Activated T-helper 17 cell treated with anti-CD3 and anti-CD28 coated beads, Interleukin-2, amount 50 U/mL, for 72 hours (primary cell): ENCODE measurements around the gene KANK4. TPM values are rescaled to one million over a fixed set of nuclear protein-coding genes. Genes with fewer than 3 reads are reported as not detected.

Experiments
- ATAC-seq: fragments of 150-1000 bp; cut with Tn5 transposase; replicated peaks from 2 replicates; pipeline ENCODE4 v1.10.0; 2021; ENCODE audit warnings: mild to moderate bottlenecking, moderate library complexity
- H3K27ac Mint-ChIP-seq: one replicate; pipeline ENCODE4 v1.8.0; 2022; ENCODE audit warnings: mixed read lengths
- H3K27me3 Mint-ChIP-seq: one replicate; pipeline ENCODE4 v1.8.0; 2022; ENCODE audit warnings: mixed read lengths
- H3K36me3 Mint-ChIP-seq: one replicate; pipeline ENCODE4 v1.8.0; 2022; ENCODE audit warnings: low read depth, mild to moderate bottlenecking, mixed read lengths
- H3K4me1 Mint-ChIP-seq: one replicate; pipeline ENCODE4 v1.8.0; 2022; ENCODE audit warnings: mixed read lengths
- H3K4me3 Mint-ChIP-seq: one replicate; pipeline ENCODE4 v1.8.0; 2022; ENCODE audit warnings: mild to moderate bottlenecking, mixed read lengths
- H3K9me3 Mint-ChIP-seq: one replicate; pipeline ENCODE4 v1.8.0; 2022; ENCODE audit warnings: mixed read lengths
- total RNA-seq, 2 donors: library from RNA; stranded (reverse); gene quantifications; one replicate each; pipeline ENCODE4 v1.2.3, GENCODE V29; 2022

Gene KANK4
- not detected for total RNA-seq

DNA sequence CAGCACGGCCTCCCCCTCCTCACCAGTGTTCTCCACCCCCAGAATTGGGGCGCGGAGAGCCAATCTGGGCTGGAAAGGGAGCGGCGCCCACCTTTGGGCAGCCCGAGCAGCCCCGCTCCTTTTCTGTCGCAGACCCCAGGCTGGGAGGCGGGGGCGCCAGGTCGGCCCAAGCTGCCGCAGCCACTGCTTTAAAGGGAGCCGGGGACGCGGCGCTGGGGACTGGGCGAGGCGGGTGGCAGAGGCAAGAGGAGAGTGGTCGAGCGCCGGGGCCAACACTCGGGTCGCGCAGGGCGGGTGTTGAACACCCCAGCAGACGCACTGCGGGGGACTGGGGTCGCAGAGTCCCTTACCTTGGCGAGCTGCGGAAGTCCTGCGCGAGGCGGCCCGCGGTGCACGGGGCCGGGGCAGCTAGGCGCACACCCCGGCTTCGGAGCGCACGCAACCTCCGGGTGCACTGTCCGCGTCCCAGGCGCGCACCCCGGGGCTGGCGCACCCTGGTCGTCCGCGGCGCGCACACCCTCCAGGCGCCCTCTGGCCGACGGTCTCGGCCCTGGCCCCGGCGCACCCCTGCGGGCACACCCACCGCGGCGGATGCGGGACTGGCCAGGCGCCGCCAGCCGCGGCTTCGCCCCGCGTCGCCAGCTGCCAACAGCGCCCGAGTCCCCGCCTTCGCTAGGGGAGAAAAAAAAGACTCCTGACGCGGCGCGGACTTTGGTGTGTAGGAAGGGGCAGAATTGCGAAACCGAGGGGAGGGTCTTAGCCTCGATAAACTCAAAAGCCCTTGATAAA, at the start of gene KANK4:
TSS of gene KANK4 (minus strand) at position 679 of the 789 bp plus-strand sequence. CDS start 37,870 bp downstream, outside the sequence.
- peak; percentile 19 for ATAC-seq
- no peaks in the 10 kb centered on the region for H3K36me3 Mint-ChIP-seq
- H3K27ac Mint-ChIP-seq, result no peak within 1 kb of the TSS
- H3K27me3 Mint-ChIP-seq, result peaks cover 31% of the 10 kb centered on the region
- no peak within 1 kb of the TSS for H3K4me3 Mint-ChIP-seq
- H3K9me3 Mint-ChIP-seq, result no peaks in the 10 kb centered on the region
- no peaks in the 10 kb centered on the region for H3K4me1 Mint-ChIP-seq

DNA sequence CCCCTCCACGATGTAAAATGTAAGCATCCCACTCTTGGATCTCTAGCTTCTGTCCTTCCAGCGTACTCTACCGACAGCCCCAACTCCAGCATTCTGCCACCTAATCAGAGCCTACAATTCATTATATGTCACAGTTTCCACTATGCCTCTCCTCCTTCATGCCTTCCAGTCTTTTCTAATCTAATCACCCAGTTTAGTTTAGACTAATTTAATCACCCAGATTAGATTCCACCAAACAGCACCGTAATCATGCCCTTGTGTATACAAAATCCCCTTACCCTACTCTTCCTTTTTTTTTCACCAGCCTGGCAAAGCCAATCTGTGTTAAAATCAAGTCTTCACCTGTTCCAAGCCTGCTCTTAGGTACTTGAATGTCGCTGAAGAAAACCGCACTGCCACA, 49.8 kb upstream of the KANK4 start:
- Mint-ChIP-seq H3K27me3 (peaks cover 13% of the 10 kb centered on the region), H3K27ac (no peak overlapping the region)

DNA sequence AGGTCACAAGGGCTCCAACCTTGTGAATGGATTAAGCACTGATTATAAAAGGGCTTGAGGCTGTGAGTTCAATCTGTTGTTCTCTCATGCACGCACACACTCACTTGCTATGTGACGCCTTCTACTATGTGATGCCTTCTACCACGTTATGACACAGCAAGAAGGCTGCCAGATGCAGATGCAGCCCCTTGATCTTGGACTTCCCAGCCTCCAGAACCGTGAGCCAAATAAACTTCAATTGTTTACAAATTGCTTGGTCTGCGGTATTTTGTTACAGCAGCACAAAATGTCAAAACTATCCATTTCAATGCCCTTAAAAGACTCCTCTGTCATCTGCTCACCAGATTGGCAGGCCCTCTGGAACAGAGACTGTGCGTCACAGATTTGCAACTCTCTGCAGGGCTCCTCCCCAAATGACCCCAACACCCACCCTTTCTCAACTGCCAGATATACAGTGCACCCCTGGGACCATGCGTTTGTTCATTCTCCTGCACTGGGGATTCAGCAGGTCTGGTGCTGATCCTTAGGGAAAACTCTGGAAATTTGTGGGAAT, 47.8 kb upstream of the KANK4 start:
- Mint-ChIP-seq H3K36me3 (no peaks in the 10 kb centered on the region), H3K4me3 (no peak overlapping the region), H3K27me3 (peaks cover 13% of the 10 kb centered on the region), H3K9me3 (no peaks in the 10 kb centered on the region), H3K27ac (no peak overlapping the region), H3K4me1 (no peaks in the 10 kb centered on the region)
- no peak for ATAC-seq

More for the DNA sequence above, 49.8 kb upstream of the KANK4 start:
- H3K4me3 Mint-ChIP-seq, result no peak overlapping the region
- no peaks in the 10 kb centered on the region for H3K4me1 Mint-ChIP-seq
- no peaks in the 10 kb centered on the region for H3K9me3 Mint-ChIP-seq
- no peaks in the 10 kb centered on the region for H3K36me3 Mint-ChIP-seq
- no peak for ATAC-seq

DNA sequence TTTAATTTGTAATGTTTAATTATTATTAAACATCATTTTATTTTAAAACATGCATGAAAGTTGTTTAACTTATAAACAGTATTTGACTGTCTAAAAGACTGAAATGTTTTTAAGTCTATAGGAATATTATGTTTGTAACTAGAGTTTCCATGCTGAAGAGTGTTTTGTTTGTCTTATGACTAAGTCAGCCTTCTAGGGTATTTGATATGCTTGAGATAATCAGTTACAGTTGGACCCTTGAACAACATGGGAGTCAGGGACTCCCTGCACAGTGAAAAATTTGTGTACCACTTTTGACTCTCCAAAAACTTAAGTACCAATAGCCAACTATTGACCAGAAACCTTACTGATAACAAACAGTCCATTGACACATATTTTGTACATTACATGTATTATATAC, 45.5 kb upstream of the KANK4 start:
- H3K4me3 Mint-ChIP-seq, result no peak overlapping the region
- H3K27ac Mint-ChIP-seq, result no peak overlapping the region
- no peaks in the 10 kb centered on the region for H3K36me3 Mint-ChIP-seq
- no peaks in the 10 kb centered on the region for H3K4me1 Mint-ChIP-seq
- H3K9me3 Mint-ChIP-seq, result no peaks in the 10 kb centered on the region
- ATAC-seq, result no peak
- peaks cover 10% of the 10 kb centered on the region for H3K27me3 Mint-ChIP-seq

DNA sequence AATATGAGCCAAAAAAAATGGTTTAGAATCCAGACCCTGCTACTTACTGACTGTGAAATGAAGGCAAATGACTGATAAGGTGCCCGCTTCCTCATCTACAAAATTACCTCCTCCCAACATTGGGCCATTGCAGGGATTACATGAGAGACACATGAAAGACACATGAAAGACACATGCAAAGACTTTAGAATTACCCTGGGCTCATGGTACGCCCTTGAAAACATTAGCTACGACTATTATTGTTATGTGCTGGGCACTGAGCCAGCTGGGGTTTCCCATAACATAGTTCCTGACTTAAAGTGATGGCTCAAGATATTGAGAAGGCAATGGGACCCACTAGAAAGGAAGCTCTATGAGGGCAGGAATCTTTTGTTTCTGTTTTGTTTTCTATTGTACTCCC, 43.7 kb upstream of the KANK4 start:
- Mint-ChIP-seq H3K27me3 (peaks cover 6% of the 10 kb centered on the region), H3K36me3 (no peaks in the 10 kb centered on the region), H3K4me1 (no peaks in the 10 kb centered on the region), H3K9me3 (no peaks in the 10 kb centered on the region), H3K4me3 (no peak overlapping the region), H3K27ac (no peak overlapping the region)
- ATAC-seq, result no peak

DNA sequence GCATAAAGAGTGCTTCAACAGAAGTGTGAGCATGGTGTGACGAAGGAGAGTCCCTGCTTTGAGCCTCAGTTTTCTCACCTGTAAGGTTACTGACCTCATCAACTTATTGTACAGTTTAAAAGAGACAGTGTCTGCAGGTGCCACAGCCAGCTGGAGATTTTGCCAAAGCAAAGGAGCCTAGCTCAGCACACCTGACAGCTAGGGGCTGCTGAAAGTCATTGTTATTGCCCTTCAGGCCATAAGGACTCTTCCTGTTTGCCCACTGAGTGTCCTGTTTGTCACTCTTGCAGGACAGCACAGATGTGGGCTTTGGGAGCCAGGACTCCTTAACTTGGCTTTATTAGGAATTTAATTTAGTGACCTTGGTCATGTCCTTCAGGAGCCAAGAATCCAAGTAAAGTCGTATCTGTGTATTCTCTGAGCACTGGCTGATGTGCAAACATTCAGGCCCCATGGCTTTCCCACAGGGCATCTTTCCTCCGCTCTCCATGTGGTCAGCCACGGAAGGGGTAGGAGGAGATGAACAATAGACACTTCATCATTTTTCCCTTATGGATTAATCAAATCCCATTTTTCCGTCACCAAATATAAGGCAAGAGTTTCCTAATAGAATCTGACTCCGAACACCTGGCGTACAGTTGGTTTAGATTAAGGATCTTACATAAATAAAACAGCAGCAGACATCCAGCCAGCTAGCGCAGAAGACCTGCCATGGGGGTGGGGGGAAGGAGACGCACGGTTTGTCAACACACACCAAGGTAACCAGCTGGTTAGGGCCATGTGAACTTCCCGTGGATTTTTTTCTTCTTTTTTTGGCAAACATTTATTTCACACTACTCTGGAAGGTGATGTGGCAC, 43.1 kb upstream of the KANK4 start:
- no peak for ATAC-seq
- no peaks in the 10 kb centered on the region for H3K9me3 Mint-ChIP-seq
- H3K4me1 Mint-ChIP-seq, result no peaks in the 10 kb centered on the region
- H3K4me3 Mint-ChIP-seq, result no peak overlapping the region
- peaks cover 6% of the 10 kb centered on the region for H3K27me3 Mint-ChIP-seq
- H3K27ac Mint-ChIP-seq, result no peak overlapping the region
- H3K36me3 Mint-ChIP-seq, result no peaks in the 10 kb centered on the region

DNA sequence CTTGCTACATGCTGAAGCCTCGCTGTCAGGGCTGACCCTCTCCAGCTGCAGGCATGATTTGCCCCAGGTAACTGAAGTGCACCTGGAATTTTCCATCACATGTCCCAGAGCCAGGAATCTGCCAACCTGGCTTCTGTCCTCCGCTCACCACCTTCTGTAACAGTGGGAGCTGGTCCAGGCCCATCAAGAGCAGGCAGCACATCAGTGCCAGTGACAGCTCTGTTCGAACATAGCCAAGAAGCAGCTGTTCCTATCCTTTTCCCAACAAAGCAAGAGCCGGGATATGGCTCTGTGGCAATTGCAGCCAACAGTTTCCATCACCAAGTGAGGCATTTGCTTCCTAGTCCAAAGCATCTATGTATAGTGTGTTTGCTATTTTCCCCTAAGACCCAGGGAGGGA, 42.2 kb upstream of the KANK4 start:
- ATAC-seq, result no peak
- Mint-ChIP-seq H3K4me1 (no peaks in the 10 kb centered on the region), H3K4me3 (no peak overlapping the region), H3K9me3 (no peaks in the 10 kb centered on the region), H3K36me3 (no peaks in the 10 kb centered on the region), H3K27ac (no peak overlapping the region), H3K27me3 (no peaks in the 10 kb centered on the region)

DNA sequence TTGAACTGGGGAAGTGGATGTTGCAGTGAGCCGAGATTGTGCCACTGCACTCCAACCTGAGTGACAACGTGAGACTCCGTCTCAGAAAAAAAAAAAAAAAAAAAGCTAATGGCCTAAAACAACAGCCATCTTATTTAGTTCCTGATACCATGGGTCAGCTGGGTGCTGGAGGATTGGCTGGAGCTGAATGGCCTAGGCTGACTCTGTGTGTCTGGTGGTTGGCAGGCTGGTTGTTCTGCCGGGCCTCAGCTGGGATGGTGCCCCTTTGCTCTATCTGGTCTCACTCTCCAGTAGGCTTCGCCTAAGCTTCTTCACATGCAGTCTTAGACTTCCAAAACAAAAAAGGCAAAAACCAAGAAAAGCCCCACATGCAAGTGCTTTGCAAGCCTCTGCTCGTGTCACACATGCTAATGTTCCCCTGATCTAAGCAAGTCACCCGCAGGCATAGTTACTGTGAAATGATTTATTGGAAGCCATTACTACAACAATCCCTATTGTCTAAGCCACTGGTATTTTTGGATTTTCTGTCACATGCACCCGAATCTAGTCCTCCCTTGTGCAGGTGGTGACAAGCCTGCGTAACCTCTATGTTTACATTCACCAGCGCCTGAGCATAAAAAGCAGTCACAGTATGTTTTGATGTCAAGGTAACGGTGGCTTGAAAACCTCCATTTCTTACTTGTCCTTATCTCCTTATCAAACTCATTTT, 39.6 kb upstream of the KANK4 start:
- H3K27me3 Mint-ChIP-seq, result no peaks in the 10 kb centered on the region
- no peak overlapping the region for H3K4me3 Mint-ChIP-seq
- ATAC-seq, result no peak
- no peak overlapping the region for H3K27ac Mint-ChIP-seq
- no peaks in the 10 kb centered on the region for H3K4me1 Mint-ChIP-seq
- no peaks in the 10 kb centered on the region for H3K9me3 Mint-ChIP-seq
- no peaks in the 10 kb centered on the region for H3K36me3 Mint-ChIP-seq

DNA sequence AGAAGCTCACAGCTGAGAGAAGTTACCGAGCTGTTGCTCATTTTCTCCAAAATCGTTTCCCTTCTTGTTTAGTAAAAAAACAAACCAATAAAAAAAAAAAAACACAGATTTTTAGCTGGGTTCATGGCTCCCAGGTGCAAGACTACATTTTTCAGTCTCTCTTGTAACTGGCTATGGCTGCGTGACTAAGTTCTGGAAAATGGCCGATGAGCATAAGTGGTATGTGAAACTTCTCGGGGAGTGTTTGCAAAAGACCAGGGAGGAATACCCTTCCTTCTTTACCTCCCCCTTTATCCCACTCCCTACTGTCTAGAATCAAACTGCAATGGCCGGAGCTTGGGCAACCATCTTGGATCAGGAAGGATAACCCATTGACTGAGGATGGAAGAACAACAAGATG, 38.7 kb upstream of the KANK4 start:
- no peak overlapping the region for H3K4me3 Mint-ChIP-seq
- no peaks in the 10 kb centered on the region for H3K36me3 Mint-ChIP-seq
- ATAC-seq, result no peak
- H3K27me3 Mint-ChIP-seq, result no peaks in the 10 kb centered on the region
- no peaks in the 10 kb centered on the region for H3K4me1 Mint-ChIP-seq
- no peaks in the 10 kb centered on the region for H3K9me3 Mint-ChIP-seq
- H3K27ac Mint-ChIP-seq, result no peak overlapping the region

DNA sequence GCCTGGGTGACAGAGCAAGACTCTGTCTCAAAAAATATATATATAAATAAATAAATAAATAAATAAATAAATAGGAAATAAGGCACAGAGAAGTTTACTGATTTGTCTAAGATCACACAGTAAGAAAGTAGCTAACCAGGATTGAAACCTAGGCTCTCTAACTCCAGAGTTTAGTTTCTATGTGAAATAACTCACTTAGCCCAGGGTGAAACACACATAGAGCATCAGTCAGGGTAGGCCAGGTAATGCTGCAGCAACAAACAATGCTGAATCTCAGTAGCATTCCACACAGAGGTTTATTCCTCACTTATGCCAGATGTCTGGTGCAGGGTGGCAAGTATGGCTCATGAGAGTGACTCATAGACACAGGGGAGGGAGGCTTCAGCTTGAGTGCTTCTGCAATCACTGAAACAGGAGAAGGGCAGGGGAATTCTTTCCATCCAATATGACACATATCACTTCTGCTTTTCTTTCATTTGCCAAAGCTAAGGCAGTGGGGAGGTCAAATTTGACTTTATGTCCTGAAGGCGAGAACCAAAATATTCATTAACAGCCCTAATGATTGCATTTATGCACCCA, 37.1 kb upstream of the KANK4 start:
- Mint-ChIP-seq H3K4me3 (no peak overlapping the region), H3K27ac (no peak overlapping the region), H3K4me1 (no peaks in the 10 kb centered on the region), H3K9me3 (no peaks in the 10 kb centered on the region), H3K36me3 (no peaks in the 10 kb centered on the region), H3K27me3 (no peaks in the 10 kb centered on the region)
- ATAC-seq, result peak; percentile 63

DNA sequence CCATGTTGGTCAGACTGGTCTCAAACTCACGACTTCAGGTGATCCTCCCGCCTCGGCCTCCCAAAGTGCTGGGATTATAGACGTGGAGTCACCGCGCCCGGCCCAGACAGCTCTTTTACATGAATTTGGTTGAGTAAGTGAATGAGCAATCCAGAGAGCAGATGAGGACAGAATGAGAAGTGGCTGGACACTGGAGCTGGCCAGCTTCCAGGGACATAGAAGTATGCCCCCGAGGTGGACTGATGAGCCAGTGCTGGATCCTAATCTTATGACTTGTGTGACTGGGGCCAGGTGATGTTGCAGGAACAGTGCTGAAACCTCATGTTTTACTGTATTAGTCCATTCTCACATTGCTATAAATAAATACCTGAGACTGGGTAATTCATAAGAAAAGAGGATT, 35.9 kb upstream of the KANK4 start:
- no peaks in the 10 kb centered on the region for H3K27me3 Mint-ChIP-seq
- no peaks in the 10 kb centered on the region for H3K4me1 Mint-ChIP-seq
- H3K36me3 Mint-ChIP-seq, result no peaks in the 10 kb centered on the region
- H3K27ac Mint-ChIP-seq, result no peak overlapping the region
- H3K4me3 Mint-ChIP-seq, result no peak overlapping the region
- no peak for ATAC-seq
- H3K9me3 Mint-ChIP-seq, result no peaks in the 10 kb centered on the region

DNA sequence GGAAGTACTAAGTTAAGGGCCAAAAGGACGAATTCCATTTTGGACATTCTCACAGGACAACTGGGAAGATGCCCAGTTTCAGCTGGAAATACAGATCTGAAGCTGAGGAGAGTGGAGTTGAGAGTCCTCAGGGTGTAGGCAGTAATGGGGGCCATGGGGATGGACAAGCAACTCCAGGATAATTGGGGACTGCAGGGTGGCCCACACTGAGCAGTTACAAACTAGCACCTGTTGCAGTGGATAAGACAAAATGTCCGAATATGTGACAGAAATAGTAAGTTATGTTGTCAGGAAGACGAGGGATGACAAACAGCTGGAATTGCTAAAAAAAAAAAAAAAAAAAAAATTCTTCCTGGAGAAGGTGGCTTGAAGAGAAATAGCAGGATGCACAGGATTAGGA, 34.6 kb upstream of the KANK4 start:
- Mint-ChIP-seq H3K4me1 (no peaks in the 10 kb centered on the region), H3K4me3 (no peak overlapping the region), H3K27ac (no peak overlapping the region), H3K27me3 (no peaks in the 10 kb centered on the region), H3K36me3 (no peaks in the 10 kb centered on the region), H3K9me3 (no peaks in the 10 kb centered on the region)
- no peak for ATAC-seq

DNA sequence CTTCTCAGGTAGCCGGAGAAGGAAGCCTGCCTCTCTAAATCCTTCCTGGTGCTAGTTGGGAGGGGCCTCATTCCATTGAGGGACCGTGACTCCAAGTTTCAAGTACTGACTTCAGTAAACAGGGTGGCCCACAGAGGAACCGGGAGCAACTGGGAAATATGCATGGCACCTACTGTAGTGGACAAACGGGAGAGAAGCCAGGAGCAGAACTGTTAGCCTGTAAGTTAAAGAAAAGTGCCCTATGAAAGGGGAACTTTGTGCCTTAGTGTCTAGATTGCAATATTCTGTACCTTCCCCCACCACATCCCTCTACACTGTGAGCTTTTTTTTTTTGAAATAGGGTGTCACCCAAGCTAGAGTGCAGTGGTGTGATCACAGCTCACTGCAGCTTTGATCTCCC, 33.2 kb upstream of the KANK4 start:
- Mint-ChIP-seq H3K9me3 (no peaks in the 10 kb centered on the region), H3K27ac (no peak overlapping the region), H3K4me1 (no peaks in the 10 kb centered on the region), H3K4me3 (no peak overlapping the region), H3K27me3 (no peaks in the 10 kb centered on the region), H3K36me3 (no peaks in the 10 kb centered on the region)
- ATAC-seq, result no peak
